ENCODE results near the gene ARHGAP19.

Gene ARHGAP19

GRCh38 chr10:97229322-97230015, 63.0 kb downstream of the ARHGAP19 start:
- no peak for DNase-seq (ENCODE audit: low read depth in 2 of 2)

GRCh38 chr10:97228775-97229157, 63.7 kb downstream of the ARHGAP19 start:
- DNase-seq (ENCODE audit: low read depth in 2 of 2) = no peak

- DNase-seq (ENCODE audit: low read depth in 2 of 2) = no peak
Observed at GRCh38 chr10:97228130-97228774, 64.2 kb downstream of the ARHGAP19 start.

- DNase-seq (ENCODE audit: low read depth in 2 of 2) = no peak
Observed at GRCh38 chr10:97226398-97226797, 66.0 kb downstream of the ARHGAP19 start.

GRCh38 chr10:97224483-97225435, 67.7 kb downstream of the ARHGAP19 start:
- no peak for DNase-seq (ENCODE audit: low read depth in 2 of 2)

- DNase-seq (ENCODE audit: low read depth in 2 of 2) = no peak
Observed at GRCh38 chr10:97222326-97222961, 70.0 kb downstream of the ARHGAP19 start.

GRCh38 chr10:97220355-97220754, 72.1 kb downstream of the ARHGAP19 start:
- no peak for DNase-seq (ENCODE audit: low read depth in 2 of 2)

GRCh38 chr10:97217299-97217698, 75.1 kb downstream of the ARHGAP19 start:
- no peak for DNase-seq (ENCODE audit: low read depth in 2 of 2)

GRCh38 chr10:97215619-97216260, 76.7 kb downstream of the ARHGAP19 start:
- no peak for DNase-seq (ENCODE audit: low read depth in 2 of 2)

- no peak for DNase-seq (ENCODE audit: low read depth in 2 of 2)
Observed at GRCh38 chr10:97213431-97213830, 79.0 kb downstream of the ARHGAP19 start.

- no peak for DNase-seq (ENCODE audit: low read depth in 2 of 2)
Observed at GRCh38 chr10:97211229-97211628, 81.2 kb downstream of the ARHGAP19 start.

GRCh38 chr10:97210543-97210960, 81.9 kb downstream of the ARHGAP19 start:
- DNase-seq (ENCODE audit: low read depth in 2 of 2) = peak; percentile 33 to 44

- no peak for DNase-seq (ENCODE audit: low read depth in 2 of 2)
Observed at GRCh38 chr10:97207756-97208346, 84.6 kb downstream of the ARHGAP19 start.

GRCh38 chr10:97207131-97207530, 85.3 kb downstream of the ARHGAP19 start:
- DNase-seq (ENCODE audit: low read depth in 2 of 2) = no peak

GRCh38 chr10:97204826-97205679, 87.4 kb downstream of the ARHGAP19 start:
- no peak for DNase-seq (ENCODE audit: low read depth in 2 of 2)

- DNase-seq (ENCODE audit: low read depth in 2 of 2) = no peak
Observed at GRCh38 chr10:97203220-97203619, 89.2 kb downstream of the ARHGAP19 start.

- no peak for DNase-seq (ENCODE audit: low read depth in 2 of 2)
Observed at GRCh38 chr10:97200616-97201015, 91.8 kb downstream of the ARHGAP19 start.

- DNase-seq (ENCODE audit: low read depth in 2 of 2) = no peak
Observed at GRCh38 chr10:97199152-97199551, 93.3 kb downstream of the ARHGAP19 start.

- no peak for DNase-seq (ENCODE audit: low read depth in 2 of 2)
Observed at GRCh38 chr10:97197030-97197500, 95.4 kb downstream of the ARHGAP19 start.

Data from stimulated activated CD8-positive, alpha-beta memory T cell treated with anti-CD3 and anti-CD28 coated beads, Interleukin-7, amount 100 ng/mL, for 4 hours (primary cell).